AG04450 (cell line): ENCODE data around the gene EFTUD2. TPM values are rescaled to one million over a fixed set of nuclear protein-coding genes. Genes with fewer than 3 reads are reported as not detected.

Experiments used
- CTCF ChIA-PET: fragments of 300-600, 350-600 bp; formaldehyde crosslinking; extraction: SDS; loops from one replicate; lab custom pipeline; 2022; ENCODE audit warnings: antibody characterized with exemption, inconsistent platforms; lab: Charles Lee
- POLR2A ChIA-PET: fragments of 350-600 bp; formaldehyde crosslinking; extraction: SDS; loops from one replicate; lab custom pipeline; 2021; ENCODE audit warnings: antibody characterized with exemption, inconsistent platforms; lab: Yijun Ruan, JAX
- DNase-seq: peaks from one replicate; pipeline ENCODE4 v3.0.0-alpha.2; 2011; ENCODE audit warnings: low read depth, low spot score
- H3K27ac ChIP-seq: one replicate; pipeline ENCODE4 v1.5.1; 2012; ENCODE audit warnings: low read depth, low read length, control low read depth
- H3K27me3 ChIP-seq: one replicate; pipeline ENCODE4 v1.6.0; 2012; ENCODE audit warnings: low read length; ENCODE audit not compliant: control insufficient read depth, insufficient read depth
- H3K4me3 ChIP-seq: 2 replicates; pipeline ENCODE4 v1.5.1; 2011; ENCODE audit warnings: mild to moderate bottlenecking, low read depth, low read length, control low read depth
- H3K9me3 ChIP-seq: 2 replicates; pipeline ENCODE4 v1.5.1; 2012; ENCODE audit warnings: low read length; ENCODE audit not compliant: control insufficient read depth, insufficient read depth
- CTCF ChIP-seq: IDR thresholded peaks from 2 replicates; pipeline ENCODE4 v1.5.1; 2011; ENCODE audit warnings: low read depth, low read length, control low read depth, inconsistent platforms
- polyA plus RNA-seq: library from polyadenylated mRNA; depleted of rRNA; stranded (reverse); fragments of >200 nt; gene quantifications from 2 replicates; pipeline ENCODE4 v1.2.3, GENCODE V29; 2011

Gene EFTUD2
- polyA plus RNA-seq, 1 experiment, result 147 TPM

- TF ChIP-seq CTCF, result no peak
- ChIA-PET POLR2A (no interaction called here), CTCF (interaction anchor here (0.5 to 2.6 kb wide), 5 partner anchors 9 to 205 kb away, joined by 4 to 13 read pairs (median 5); partner anchors contain the start of gene ACBD4)
- no peak overlapping the region for H3K4me3 ChIP-seq
- no peaks in the 10 kb centered on the region for H3K27me3 ChIP-seq
- H3K27ac ChIP-seq, result no peak overlapping the region
- DNase-seq, result no peak
- no peaks in the 10 kb centered on the region; the same call in 1 of the 2 replicates for H3K9me3 ChIP-seq
Measured at GRCh38 chr17:44930667-44931066, 31.4 kb upstream of the EFTUD2 start.

GRCh38 chr17:44928950-44929720, 29.9 kb upstream of the EFTUD2 start:
- no peak for TF ChIP-seq CTCF
- no peak for DNase-seq
- H3K9me3 ChIP-seq, result no peaks in the 10 kb centered on the region; the same call in 1 of the 2 replicates
- H3K27ac ChIP-seq, result no peak overlapping the region
- POLR2A ChIA-PET, result interaction anchor here (0.5 to 0.6 kb wide), 2 partner anchors 220 to 222 kb away, joined by 3 read pairs; no protein-coding TSS in a partner anchor
- H3K4me3 ChIP-seq, result no peak overlapping the region
- CTCF ChIA-PET, result no interaction called here
- no peaks in the 10 kb centered on the region for H3K27me3 ChIP-seq

GRCh38 chr17:44928136-44928535, 28.9 kb upstream of the EFTUD2 start:
- Histone ChIP-seq H3K27ac (no peak overlapping the region), H3K4me3 (no peak overlapping the region), H3K9me3 (no peaks in the 10 kb centered on the region; the same call in 1 of the 2 replicates), H3K27me3 (no peaks in the 10 kb centered on the region)
- POLR2A ChIA-PET, result no interaction called here
- no peak for TF ChIP-seq CTCF
- no peak for DNase-seq
- CTCF ChIA-PET, result no interaction called here

- ChIA-PET CTCF (interaction anchor here (2.0 kb wide), 1 partner anchor 208 kb away, joined by 8 read pairs; the partner anchor contains the start of gene ACBD4), POLR2A (no interaction called here)
- TF ChIP-seq CTCF, result no peak
- no peak overlapping the region for H3K4me3 ChIP-seq
- no peaks in the 10 kb centered on the region; the same call in 1 of the 2 replicates for H3K9me3 ChIP-seq
- no peak for DNase-seq
- H3K27ac ChIP-seq, result no peak overlapping the region
- H3K27me3 ChIP-seq, result no peaks in the 10 kb centered on the region
Measured at GRCh38 chr17:44927696-44928095, 28.5 kb upstream of the EFTUD2 start.
